ENCODE measurements around the gene PDE6D. TPM values are rescaled to one million over a fixed set of nuclear protein-coding genes. Genes with fewer than 3 reads are reported as not detected.
A peak's percentile ranks its signal among the peaks of the same experiment; 100 is the strongest.

Gene PDE6D
- total and polyA plus RNA-seq, 2 of the 4 experiments (the other 2 are of a cell fraction): 13.8 to 24.7 TPM

GRCh38 chr2:231711677-231712450 lies 69.2 kb downstream of the PDE6D start:
- 0 out of 2 replicates have a peak overlapping the region, but pooled peaks have one; percentile 15 for H3K4ac ChIP-seq (ENCODE audit: low read depth, low read length)
- no peak overlapping the region for H4K8ac ChIP-seq (ENCODE audit: low read depth in 2 of 2, low read length in 2 of 2)
- POLR2A ChIA-PET (ENCODE audit: unreplicated experiment): no interaction called here
- peak overlapping the region; percentile 6 for H2AK9ac ChIP-seq (replicated peaks; ENCODE audit: low read depth, low read length, poor library complexity)
- ATAC-seq (ENCODE audit: low read depth) (no peak), DNase-seq (no peak)
- BruUV-seq (replicated peaks): no TSS peak
- TF ChIP-seq RFX5 (IDR thresholded peaks at IDR 0.05; ENCODE audit: low read depth, low read length) (no peak), CTCF (conservative IDR thresholded peaks at IDR 0.05; ENCODE audit: low read depth, low read length) (no peak), MXI1 (IDR thresholded peaks at IDR 0.05; ENCODE audit: borderline replicate concordance, low read depth, low read length) (no peak), FOS (IDR thresholded peaks at IDR 0.05; ENCODE audit: low read depth, low read length) (no peak), USF2 (IDR thresholded peaks at IDR 0.05; ENCODE audit: low read depth, low read length) (no peak)
- peak overlapping the region; percentile 16 for H2BK5ac ChIP-seq (ENCODE audit: low read depth, low read length, poor library complexity, severe bottlenecking)
- H3K9ac ChIP-seq (ENCODE audit: low read depth, low read length): peak overlapping the region; percentile 77
- H3K36me3 ChIP-seq (ENCODE audit: control insufficient read depth, insufficient read depth, low read length): peaks cover 18% of the 10 kb centered on the region
- H3K23ac ChIP-seq (ENCODE audit: low read depth, low read length): peak overlapping the region; percentile 94
- no peak overlapping the region for H4K91ac ChIP-seq (ENCODE audit: insufficient read depth, low read depth, low read length)
- dilution Hi-C loops (cut with HindIII; ENCODE audit: low sequenced_read_pairs, unreplicated experiment) (no loop called here), in situ Hi-C loops (cut with MboI; ENCODE audit: low sequenced_read_pairs) (loop anchor here (5.0 kb wide), 2 partner anchors 35 to 100 kb away; no protein-coding TSS in a partner anchor), intact Hi-C loops (cut with micrococcal nuclease) (loop anchor here (2.0 kb wide), 1 partner anchor 75 kb away; the partner anchor contains the start of gene COPS7B)
- peaks cover 0 to 33% of the 10 kb centered on the region in 2 experiments; a peak in 2 of 4 replicates for H3K79me1 ChIP-seq (ENCODE audit: low read depth in 1 of 2, low read length in 2 of 2)
- H3K9me3 ChIP-seq (ENCODE audit: control insufficient read depth, insufficient read depth, low read length): no peaks in the 10 kb centered on the region
- peak overlapping the region; percentile 91 for H3K4me2 ChIP-seq (ENCODE audit: low read depth, low read length)
- no peak overlapping the region for H2BK15ac ChIP-seq (ENCODE audit: low read depth, low read length)
- 15% methylated on average over 4 of the region's 9 CpGs; no CpG with 5 or more reads in 1 of the 2 experiments for WGBS, 2 experiments (ENCODE audit: extremely low coverage in 2 of 2, insufficient read length in 1 of 2)
- H3K4me3 ChIP-seq (ENCODE audit: insufficient read depth, low read depth, low read length): peak overlapping the region; percentile 89
- H3K18ac ChIP-seq (ENCODE audit: low read depth, low read length): no peak overlapping the region
- peaks cover 63% of the 10 kb centered on the region for H4K20me1 ChIP-seq (ENCODE audit: insufficient read depth, low read length)
- no peak overlapping the region for H4K5ac ChIP-seq (ENCODE audit: low read depth, low read length)
- H3K9me1 ChIP-seq (ENCODE audit: insufficient read depth, low read length): peaks cover 9% of the 10 kb centered on the region
- H2BK120ac ChIP-seq (ENCODE audit: low read depth, low read length): no peak overlapping the region
- H2AFZ ChIP-seq (replicated peaks; ENCODE audit: low read length, poor library complexity): no peak overlapping the region
- CTCF ChIA-PET: interaction anchor here (1.0 kb wide), 1 partner anchor 34 kb away, joined by 3 read pairs; no protein-coding TSS in a partner anchor
- H3K56ac ChIP-seq (ENCODE audit: extremely low read depth, insufficient read depth, low read length): peak overlapping the region; percentile 19; the same call in 1 of the 2 replicates
- no peak overlapping the region; the same call in 1 of the 2 replicates for H3K27ac ChIP-seq (ENCODE audit: insufficient read depth, low read length)
- H3K14ac ChIP-seq (replicated peaks; ENCODE audit: low read depth, low read length): peak overlapping the region; percentile 51; the same call in 1 of the 2 replicates
- H3K4me1 ChIP-seq (ENCODE audit: control insufficient read depth, insufficient read depth, low read length): peaks cover 24% of the 10 kb centered on the region
- H2BK20ac ChIP-seq (ENCODE audit: low read depth, low read length): no peak overlapping the region
- no peaks in the 10 kb centered on the region for H3K27me3 ChIP-seq (ENCODE audit: control insufficient read depth, insufficient read depth, low read length)
- 0 out of 2 replicates have a peak overlapping the region, but pooled peaks have one; percentile 6 for H2AK5ac ChIP-seq (ENCODE audit: low read depth, low read length)

Data from IMR-90 (cell line).